Activated T-cell treated with anti-CD3 and anti-CD28 coated beads for 4 hours (primary cell): Measurements from ENCODE around the gene DNMT1.
"Not testable (repeated sequence)": the region's sequence is repeated elsewhere in the genome, so short reads cannot be mapped to it uniquely, and the experiment has no call there.

ENCODE experiments used
- DNase-seq: peaks from one replicate; pipeline ENCODE4 v3.0.0-alpha.2; 2020

DNMT1 gene

DNA sequence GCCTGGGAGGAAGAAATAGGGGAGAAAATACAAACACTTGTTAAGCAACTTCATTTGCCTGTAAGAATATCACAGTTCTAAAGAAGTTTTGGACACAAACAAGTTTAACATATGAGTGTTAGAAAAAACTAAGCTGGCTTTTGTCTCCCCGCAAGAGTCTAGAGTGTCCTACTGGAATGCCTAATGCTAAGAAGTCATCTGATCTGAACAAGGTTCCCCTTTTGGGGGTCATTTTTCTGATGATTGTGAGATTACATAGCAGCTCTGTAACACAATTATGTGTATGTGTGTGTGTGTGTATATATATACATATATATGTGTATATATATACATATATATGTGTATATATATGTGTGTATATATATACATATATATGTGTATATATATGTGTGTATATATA is 12.7 kb downstream of the DNMT1 start:
- no peak for DNase-seq

DNA sequence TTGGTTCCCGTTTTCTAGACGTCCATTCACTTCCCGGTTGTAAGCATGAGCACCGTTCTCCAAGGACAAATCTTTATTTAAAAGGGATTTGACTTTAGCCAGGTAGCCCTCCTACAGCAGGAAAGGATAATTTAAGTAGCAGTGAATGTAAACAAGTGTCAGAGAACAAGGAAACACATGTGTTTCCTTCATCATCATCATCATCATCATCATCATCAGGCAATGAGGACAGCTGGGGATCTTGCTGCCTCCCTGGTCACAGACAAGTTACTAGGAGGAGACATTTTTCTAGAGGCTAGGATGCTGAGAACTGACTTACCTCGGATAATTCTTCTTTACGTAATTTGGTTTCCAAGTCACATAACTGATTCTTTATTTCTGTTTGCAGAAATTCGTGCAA is 14.3 kb downstream of the DNMT1 start:
- no peak for DNase-seq

DNA sequence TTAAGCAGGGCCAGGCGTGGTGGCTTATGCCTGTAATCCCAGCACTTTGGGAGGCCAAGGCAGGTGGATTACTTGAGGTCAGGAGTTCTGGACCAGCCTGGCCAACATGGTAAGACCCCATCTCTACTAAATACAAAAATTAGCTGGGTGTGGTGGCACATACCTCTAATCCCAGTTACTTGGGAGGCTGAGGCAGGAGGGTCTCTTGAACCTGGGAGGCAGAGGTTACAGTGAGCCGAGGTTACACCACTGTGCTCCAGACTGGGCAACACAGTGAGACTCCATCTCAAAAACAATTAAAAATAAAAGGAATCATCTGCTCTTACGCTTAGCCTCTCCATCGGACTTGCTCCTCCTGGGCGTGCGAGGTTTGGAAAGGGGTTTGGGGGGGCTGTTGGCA is 14.7 kb downstream of the DNMT1 start:
- DNase-seq = not testable (repeated sequence)

DNA sequence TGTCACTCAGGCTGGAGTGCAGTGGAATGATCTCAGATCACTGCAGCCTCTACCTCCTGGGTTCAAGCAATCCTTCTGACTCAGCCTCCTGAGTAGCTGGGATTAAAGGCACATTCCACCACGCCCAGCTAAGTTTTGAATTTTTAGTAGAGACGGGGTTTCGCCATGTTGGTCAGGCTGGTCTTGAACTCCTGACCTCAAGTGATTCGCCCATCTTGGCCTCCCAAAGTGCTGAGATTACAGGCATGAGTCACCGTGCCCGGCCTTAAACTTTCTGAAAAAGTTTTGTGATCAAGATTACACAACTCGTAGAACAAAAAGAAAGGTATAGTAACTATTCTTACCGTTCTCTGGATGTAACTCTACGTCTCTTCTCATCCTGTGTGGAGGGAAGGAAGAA is 21.2 kb downstream of the DNMT1 start:
- DNase-seq = no peak

DNA sequence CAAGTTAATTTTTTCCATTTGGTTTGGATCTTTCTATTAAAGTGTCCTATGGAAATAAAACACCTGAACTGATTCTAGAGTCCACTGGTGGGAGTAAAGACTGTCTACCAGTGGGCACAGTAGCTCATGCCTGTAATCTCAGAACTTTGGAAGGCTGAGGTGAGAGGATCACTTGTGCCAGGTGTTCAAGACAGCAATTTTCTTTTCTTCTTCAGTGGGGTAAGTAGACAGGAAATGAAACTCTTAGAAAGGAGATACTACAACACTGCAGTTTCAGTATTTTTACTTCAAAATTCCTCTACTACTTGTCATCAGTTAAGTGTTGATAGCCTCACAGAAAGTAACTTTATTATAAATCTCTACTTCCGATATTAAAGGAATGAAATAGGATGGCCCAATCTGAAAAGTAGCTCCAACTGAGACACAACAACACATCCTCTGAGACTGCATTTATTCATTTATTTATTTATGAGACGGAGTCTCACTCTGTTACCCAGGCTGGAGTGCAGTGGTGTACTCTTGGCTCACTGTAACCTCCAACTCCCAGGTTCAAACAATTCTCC is 26.3 kb downstream of the DNMT1 start:
- no peak for DNase-seq

DNA sequence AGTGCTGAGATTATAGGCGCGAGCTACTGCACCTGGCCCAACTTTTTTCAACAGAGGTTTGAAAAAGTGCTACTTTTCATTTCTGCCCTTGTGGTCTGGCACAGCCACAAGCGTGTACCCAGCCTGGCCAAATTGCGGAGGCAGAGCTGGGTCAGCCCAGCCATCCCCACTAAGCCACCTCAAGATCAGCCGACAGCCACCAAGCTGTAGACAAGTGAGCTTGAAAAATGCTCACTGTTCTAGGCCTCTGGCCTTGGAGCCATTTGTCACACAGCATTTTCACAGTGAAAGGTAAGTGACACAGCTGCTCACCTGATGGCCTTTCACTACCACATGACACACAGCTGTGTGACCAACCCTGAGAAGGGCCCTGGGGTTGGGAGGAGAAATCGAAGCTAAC is 27.3 kb downstream of the DNMT1 start:
- DNase-seq = no peak

DNA sequence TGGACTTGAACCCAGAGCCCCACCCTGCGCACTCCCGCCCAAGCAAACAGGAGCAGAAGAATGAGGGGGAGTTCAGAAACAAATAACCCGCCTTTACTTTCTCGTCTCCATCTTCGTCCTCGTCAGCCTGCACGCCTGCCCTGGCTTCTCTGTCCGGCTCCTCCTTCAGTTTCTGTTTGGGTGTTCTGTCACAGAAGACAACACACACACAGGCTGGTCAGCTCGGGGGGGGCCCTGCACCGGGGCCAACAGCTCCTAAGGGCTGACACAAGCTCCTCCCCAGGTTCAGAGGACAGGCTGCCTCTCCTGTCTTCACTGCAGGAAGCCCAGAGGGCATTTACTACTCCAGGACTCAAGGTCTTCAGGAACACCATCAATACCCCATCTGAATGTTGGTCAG is 28.3 kb downstream of the DNMT1 start:
- DNase-seq = not testable (repeated sequence)

DNA sequence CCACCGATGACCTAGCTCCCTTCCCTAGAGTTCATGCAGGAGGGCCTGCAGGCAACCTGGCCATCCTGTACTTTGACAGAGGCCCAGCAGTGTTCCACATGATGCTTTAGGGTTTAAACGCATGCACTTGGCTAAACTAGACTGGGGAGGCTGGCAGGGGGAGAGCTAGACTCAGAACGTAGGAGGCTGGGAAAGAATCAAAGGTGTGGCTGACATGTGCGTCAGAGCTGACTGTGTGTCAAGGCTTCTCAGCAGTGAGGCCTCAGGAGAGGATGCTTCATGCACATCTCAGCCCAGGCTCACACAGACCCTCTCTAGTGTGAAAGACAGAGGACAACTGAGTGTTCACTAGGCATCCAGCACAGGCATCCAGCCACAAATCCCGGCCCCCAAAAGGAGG is 28.7 kb downstream of the DNMT1 start:
- no peak for DNase-seq

DNA sequence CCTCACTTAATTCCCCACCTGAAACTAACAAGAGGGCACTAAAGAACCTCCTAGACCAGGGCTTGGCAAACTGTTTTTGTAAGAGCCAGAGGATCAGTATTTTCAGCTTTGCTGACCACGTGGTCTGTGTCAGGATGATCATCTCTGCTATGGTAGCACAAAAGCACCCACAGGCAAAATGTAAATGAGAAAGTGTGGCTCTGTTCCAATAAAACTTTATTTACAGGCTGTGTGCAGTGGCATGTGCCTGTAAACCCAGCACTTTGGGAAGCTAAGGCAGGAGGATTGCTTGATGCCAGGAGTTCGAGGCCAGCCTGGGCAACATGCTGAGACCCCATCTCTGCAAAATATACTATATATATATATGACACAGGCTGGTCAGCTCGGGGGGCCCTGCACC is 31.2 kb downstream of the DNMT1 start:
- DNase-seq = no peak

DNA sequence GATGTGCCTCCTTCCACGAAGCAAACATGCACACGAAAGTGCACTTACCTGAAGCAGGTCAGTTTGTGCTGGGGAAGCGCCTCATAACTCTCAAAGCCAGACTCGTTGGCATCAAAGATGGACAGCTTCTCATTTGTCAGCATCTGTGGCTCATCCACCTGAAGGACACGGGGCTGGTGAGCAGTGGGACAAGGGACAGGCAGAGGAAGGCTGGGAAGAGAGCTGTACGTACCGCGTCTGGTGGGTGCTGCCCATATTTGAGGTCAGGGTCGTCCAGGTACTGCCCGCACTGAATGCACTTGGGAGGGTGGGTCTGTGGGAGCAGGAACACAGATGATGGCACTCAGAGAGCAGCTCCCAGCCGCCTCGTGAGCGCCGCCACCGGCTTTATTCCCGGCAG is 35.1 kb downstream of the DNMT1 start:
- no peak for DNase-seq

DNA sequence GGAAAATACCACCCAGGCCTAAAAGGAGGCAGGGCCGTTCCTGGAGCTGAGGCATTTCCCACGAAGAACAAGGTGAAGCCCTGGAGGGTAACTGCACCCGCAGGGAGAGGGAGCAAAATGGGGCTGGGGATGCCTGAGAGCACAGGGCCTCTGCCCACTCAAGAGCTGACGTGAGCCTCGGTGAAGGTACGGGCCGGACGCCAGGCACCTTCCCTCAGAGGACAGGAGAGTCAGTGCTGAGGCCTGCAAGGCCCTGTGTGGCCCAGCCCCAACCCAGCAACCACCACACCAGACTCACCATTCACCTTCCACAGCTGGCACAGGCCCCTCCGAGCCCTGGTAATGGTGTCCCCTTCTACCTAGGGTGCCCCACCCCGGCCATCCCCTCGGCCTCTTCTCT is 36.3 kb downstream of the DNMT1 start:
- no peak for DNase-seq

DNA sequence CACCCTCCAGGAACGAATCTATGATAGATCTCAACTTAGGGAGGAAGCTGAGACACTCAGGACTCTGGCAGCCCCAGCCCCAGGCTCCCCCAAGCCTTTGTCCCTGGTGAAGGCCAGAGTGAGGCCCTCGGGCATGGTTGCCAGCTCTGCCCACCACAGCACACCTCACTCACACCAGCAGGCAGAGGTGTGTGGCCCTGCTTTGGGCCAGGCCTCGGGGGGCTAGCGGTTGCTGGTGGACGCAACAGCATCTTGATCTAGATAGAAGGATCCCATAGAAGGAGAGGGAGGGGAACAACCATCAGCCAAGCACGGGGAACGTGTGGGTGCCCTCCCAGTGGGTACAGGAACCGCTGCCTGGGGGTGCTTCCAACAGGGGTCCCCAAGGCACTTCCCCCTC is 36.7 kb downstream of the DNMT1 start:
- no peak for DNase-seq

DNA sequence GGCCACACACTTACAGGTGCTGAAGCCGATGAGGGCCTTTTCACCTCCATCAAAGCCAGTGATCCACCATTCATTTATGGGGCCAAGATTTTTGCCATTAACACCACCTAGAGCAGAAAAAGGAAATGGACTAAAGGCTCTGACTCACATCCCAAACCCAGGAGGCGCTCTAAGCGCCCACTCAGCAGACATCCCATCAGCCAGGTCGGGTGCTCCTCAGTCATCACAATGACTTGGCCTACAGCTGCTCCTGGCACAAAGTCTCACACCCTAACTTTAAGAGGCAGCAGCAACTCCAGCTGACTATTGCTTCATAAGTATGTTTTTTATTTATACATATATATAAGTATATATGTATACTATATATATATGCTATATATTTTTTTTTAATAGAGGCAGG is 38.9 kb downstream of the DNMT1 start:
- no peak for DNase-seq

DNA sequence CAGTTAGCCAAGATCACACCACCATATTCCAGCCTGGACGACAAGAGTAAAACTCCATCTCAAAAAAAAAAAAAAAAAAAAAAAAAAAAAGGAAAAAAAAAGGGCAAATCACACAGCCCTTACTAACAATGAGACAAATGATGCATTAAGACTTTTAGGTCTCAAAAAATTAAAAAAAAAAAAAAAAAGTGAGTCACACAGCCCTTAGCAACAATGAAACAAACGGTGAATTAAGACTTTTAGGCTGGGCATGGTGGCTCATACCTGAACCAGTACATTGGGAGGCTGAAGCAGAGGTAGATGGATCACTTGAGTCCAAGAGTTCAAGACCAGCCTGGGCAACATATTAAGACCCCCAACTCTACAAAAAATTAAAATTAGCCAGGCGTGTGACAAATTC is 42.7 kb downstream of the DNMT1 start:
- DNase-seq = no peak

DNA sequence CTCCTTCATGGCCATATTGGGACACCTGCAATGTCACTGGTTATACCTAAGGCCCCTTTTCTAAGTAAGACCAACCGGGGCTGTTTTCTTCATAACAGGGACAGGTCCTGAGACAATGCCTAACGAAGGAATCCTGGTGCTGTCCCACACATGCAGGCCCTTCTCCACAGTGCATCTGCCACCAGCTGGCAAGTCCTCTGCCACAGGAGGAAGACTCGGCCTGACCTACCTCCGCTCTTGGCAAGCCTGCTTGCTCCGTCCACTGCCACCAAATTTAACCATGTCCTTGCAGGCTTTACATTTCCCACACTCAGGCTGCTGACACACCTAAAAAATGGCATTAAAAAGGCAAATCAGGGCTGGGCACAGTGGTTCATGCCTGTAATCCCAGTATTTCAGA is 43.2 kb downstream of the DNMT1 start:
- DNase-seq = no peak

DNA sequence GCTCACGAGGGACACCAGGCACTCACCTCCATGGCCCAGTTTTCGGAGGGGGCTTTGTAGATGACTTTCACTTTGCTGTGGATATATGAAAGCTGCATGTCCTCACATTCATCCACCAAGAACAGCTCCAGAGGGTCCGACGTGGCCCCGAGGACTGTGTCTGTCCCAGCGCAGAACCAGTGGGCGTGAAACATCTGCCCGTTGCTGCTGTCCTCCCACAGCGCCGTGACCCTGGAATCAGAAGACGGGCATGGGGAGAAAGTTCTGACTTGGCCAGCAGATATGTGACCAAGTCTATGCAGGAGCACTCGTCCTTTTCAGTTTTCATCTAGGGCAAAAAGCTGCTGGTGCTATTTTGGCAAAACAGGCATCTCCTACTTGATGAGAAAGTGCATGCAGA is 45.3 kb downstream of the DNMT1 start:
- no peak for DNase-seq

DNA sequence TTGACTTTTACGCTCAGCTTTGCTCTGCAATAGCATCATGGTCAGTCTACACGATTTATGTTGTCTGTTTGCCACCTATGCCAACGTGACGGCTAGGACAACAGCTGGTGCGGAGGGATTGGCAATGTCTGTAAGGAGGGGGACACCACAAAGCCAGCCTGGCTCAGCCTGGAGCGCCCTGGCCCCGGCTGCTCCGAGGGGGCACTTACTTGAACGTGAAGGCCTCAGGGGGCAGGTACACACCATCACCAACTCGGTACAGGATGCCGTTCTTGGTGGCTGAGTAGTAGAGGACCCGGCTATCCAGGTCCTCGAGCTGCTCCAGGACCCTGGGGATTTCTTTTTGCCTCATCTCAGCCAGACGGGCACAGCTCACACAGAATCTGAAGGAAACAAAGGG is 48.6 kb downstream of the DNMT1 start:
- no peak for DNase-seq

DNA sequence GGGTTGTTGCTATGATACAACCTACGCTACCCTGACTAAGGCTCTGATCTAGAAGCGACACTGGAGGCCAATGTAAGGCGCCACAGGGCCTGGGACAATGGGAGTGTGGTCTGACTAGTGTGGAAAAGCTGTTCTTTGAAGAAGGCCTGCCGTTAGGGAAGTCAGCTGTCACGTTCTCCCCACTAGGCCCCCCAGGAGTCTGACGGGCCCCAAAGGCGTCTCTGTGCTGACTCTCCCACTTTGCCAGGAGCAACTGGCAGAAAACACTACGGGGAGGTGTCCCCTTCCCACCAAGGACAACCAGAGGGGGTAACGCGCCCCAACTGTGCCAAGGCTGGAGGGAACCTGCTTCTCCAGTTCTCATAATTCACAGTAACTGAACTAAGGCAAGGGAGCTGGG is 49.7 kb downstream of the DNMT1 start:
- no peak for DNase-seq

DNA sequence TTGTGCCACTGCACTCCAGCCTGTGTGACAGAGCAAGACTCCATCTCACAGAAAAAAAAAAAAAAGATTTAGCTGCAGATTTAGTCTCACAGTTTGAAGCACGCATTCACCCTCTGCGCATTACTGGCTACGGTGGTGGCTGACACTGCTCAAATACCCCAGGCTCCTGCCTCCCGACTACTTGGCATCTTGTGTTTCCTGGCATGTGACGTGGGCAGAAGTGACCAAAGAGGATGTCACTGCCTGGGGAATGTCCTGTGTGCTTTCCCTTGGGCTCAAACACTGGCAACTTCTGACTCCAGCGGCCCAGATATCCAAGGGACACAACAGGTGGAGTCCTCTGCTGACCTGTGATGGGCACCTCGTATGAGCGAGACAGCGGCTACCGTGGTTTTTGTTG is 50.4 kb downstream of the DNMT1 start:
- no peak for DNase-seq

DNA sequence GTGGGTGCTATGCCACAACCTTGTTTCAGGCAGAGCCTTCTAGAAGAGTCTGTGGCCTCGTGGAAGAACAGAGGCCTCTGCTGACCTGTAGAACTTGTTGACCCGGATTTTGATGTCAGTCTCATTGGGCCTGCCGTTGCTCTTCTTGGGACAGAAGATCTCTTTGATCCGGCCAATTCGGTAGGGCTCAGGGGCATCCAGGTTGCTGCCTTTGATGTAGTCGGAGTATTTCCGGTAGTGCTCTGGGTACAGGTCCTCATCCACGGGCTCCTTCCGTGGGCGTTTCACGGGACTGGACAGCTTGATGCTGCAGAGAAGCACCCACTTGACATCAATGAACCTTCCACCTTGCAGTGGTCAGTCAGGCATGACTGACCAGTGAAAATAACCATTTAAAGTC is 51.1 kb downstream of the DNMT1 start:
- DNase-seq = no peak

DNA sequence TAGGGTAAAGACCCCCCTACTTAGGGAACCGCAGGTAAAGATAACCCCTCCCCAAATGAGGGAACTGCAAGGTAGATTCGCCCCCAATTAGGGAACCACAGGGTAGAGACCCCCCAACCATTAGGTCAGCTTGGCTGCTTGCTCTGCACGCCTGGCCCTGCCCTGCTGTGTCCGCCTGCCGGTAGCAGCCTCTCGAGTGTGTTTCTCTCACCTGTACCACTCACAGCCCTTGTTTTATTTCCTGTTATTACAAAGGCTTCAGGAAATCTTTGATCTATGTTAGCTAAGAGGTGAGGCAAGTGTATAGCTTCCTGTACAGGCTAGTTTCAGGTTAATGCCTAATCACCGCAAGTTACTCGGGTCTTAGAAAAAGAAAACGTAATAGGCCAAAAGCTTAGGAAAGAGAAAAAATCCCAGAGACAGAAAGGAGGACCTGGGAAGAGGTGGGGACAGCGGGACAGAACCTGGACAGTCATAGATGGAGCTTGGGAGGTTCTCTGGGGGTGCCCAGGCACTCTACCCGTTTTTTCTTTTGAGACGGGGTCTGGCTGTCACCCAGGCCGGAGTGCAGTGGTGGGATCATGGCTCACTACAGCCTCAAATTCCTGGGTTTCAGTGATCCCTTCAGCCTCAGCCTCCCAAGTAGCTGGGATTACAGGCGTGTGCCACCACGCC is 51.9 kb downstream of the DNMT1 start:
- no peak for DNase-seq

DNA sequence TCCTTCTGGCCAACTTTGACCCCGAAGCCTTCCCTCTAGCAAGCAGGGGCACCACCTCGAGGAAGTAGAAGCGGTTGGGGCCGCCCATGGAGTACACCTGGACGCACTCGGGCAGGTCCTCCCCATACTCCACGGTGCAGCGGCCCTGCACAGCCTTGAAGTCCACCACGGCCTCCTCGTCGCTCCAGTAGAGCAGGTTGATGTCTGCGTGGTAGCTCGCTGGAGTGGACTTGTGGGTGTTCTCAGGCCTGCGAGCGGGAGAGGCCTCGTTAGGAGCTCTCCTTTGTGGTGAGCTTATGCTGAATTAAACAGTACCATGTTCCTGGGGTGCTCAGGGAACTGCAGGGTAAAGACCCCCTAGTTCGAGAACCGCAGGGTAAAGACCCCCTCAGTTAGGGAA is 52.8 kb downstream of the DNMT1 start:
- DNase-seq = no peak

DNA sequence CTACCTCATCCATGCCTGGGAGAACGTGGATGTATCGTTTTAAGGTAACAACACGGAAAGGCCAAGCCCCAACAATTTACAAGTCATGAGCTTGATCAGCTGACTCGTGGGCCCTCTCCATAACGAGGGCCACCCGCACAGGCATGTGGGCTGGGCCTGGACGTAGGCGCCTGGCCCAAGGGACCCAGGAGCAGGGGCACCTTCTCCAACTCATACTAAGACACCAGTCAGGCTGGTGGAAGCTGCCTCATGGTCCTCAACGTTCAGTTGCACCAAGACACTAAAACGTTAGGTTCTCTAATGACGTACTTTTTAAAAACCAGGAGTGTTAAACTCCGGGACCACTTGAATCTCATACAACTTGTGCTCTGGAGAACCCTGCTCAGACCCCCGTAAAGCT is 53.3 kb downstream of the DNMT1 start:
- no peak for DNase-seq

DNA sequence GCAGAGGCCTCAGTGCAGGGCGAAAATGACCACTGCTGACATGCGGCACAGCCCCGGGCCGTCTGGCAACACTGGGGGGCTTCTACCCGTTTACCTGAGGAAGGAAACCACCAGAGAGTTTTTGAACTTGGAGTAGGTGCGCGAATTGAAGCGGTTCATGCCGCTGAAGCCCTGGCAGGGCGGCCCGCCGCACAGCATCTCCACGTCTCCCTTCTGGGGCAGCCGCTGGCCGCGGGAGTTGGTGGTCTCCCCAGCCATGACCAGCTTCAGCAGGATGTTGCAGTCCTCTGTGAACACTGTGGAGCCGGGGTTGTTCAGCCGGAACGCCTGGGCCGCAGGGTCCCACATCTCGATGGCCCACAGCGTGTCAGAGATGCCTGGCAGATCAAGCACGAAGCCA is 54.8 kb downstream of the DNMT1 start:
- DNase-seq = no peak
